HCT116 (cell line): ENCODE results near the gene LHX4.

Source experiments
- EZH2 ChIP-seq: fragments of 200-600 bp; sonication (generic); IDR thresholded peaks from 2 replicates; pipeline ENCODE4 v1.6.1; 2017; ENCODE audit warnings: antibody characterized with exemption, mixed run types
- POLR2A ChIP-seq: IDR thresholded peaks from 2 replicates; pipeline ENCODE4 v1.7.0; 2011; ENCODE audit warnings: borderline replicate concordance; ENCODE audit not compliant: insufficient read depth, insufficient read length; ENCODE audit errors: extremely low read depth
- YY1 ChIP-seq: IDR thresholded peaks from 2 replicates; pipeline ENCODE4 v1.6.1; 2011; ENCODE audit warnings: low read length, low read depth, moderate library complexity, mild to moderate bottlenecking; ENCODE audit not compliant: insufficient replicate concordance; ENCODE audit errors: extremely low read depth

GRCh38 chr1:180288940-180289339 lies 58.9 kb downstream of the LHX4 start:
- TF ChIP-seq YY1 (no peak), EZH2 (no peak), POLR2A (no peak)
